BJ (cell line): ENCODE measurements around the gene USP3. TPM values are rescaled to one million over a fixed set of nuclear protein-coding genes. Genes with fewer than 3 reads are reported as not detected.
A peak's percentile ranks its signal among the peaks of the same experiment; 100 is the strongest.

ENCODE experiments used
- CTCF ChIA-PET: fragments of 350-600 bp; formaldehyde crosslinking; extraction: SDS; loops from one replicate; lab custom pipeline; 2021; ENCODE audit warnings: antibody characterized with exemption, inconsistent platforms; lab: Yijun Ruan, JAX
- POLR2A ChIA-PET: fragments of 300-600 bp; sonication (Branson Sonifier 250); formaldehyde crosslinking; extraction: SDS; loops from one replicate; lab custom pipeline; 2021; ENCODE audit warnings: antibody characterized with exemption; lab: Charles Lee
- DNase-seq: peaks from one replicate; pipeline ENCODE4 v3.0.0-alpha.2; 2011; ENCODE audit warnings: low read depth
- H3K27me3 ChIP-seq: 2 replicates; pipeline ENCODE4 v1.6.0; 2011; ENCODE audit warnings: low read length; ENCODE audit not compliant: control insufficient read depth, insufficient read depth
- H3K36me3 ChIP-seq: 2 replicates; pipeline ENCODE4 v1.5.1; 2011; ENCODE audit warnings: low read length; ENCODE audit not compliant: control insufficient read depth, insufficient read depth
- H3K4me3 ChIP-seq: 2 replicates; pipeline ENCODE4 v1.5.1; 2011; ENCODE audit warnings: low read depth, mild to moderate bottlenecking, control low read depth, low read length
- polyA plus RNA-seq: library from polyadenylated mRNA; depleted of rRNA; stranded (reverse); fragments of >200 nt; gene quantifications from 2 replicates; pipeline ENCODE4 v1.2.3, GENCODE V29; 2011
- TF ChIP-seq, protein P1 (sequence below): IDR thresholded peaks from 2 replicates; pipeline ENCODE4 v1.5.1; 2011; ENCODE audit warnings: low read depth, mild to moderate bottlenecking, control low read depth, inconsistent platforms, low read length, moderate library complexity; ENCODE audit not compliant: insufficient read depth

Gene USP3
- polyA plus RNA-seq, 1 experiment: 13.3 TPM

DNA sequence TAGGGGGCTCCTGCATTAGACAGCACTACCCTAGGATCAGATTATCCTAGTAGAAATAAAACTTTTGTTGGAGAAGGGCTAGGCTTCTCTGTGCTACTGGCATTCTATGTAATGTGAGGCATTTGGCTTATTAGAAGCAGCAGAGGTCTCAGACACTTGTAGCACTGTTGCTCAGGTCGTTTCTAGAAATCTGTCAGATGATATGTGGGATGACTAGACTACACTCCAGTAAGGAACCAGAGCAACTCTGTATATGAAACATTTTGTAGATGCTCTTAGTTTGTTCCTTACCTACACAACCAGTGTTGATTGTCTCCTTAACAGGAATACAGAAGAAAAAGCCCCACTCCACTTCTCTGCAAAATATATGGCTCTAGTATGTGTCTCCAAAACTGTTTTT is 70.9 kb downstream of the USP3 start:
- POLR2A ChIA-PET: no interaction called here
- Histone ChIP-seq H3K4me3 (no peak overlapping the region), H3K27me3 (no peaks in the 10 kb centered on the region), H3K36me3 (no peaks in the 10 kb centered on the region)
- CTCF ChIA-PET: no interaction called here
- TF ChIP-seq, protein P1, sequence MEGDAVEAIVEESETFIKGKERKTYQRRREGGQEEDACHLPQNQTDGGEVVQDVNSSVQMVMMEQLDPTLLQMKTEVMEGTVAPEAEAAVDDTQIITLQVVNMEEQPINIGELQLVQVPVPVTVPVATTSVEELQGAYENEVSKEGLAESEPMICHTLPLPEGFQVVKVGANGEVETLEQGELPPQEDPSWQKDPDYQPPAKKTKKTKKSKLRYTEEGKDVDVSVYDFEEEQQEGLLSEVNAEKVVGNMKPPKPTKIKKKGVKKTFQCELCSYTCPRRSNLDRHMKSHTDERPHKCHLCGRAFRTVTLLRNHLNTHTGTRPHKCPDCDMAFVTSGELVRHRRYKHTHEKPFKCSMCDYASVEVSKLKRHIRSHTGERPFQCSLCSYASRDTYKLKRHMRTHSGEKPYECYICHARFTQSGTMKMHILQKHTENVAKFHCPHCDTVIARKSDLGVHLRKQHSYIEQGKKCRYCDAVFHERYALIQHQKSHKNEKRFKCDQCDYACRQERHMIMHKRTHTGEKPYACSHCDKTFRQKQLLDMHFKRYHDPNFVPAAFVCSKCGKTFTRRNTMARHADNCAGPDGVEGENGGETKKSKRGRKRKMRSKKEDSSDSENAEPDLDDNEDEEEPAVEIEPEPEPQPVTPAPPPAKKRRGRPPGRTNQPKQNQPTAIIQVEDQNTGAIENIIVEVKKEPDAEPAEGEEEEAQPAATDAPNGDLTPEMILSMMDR: no peak
- DNase-seq: no peak

DNA sequence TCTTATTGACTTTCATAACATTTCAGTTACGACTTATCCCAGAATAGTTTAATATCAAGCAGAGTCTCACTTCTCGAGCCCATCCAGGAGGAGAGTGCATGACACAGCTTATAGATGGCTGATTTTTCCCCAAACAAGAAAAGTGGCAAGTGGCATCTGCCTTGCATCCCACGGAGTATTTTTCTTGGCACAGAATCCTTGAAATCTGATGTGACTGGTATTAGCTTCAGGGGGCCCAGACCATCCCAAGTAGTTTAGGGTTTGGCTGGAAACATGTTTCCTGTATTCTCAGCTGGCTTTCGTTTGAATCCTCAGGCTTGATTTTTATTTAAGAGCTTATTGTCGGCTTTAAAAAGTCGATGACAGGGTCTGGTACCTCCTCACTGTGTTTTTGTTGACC is 72.0 kb downstream of the USP3 start:
- DNase-seq: no peak
- Histone ChIP-seq H3K36me3 (no peaks in the 10 kb centered on the region), H3K27me3 (no peaks in the 10 kb centered on the region), H3K4me3 (no peak overlapping the region)
- CTCF ChIA-PET: interaction anchor here (1.2 to 1.3 kb wide), 2 partner anchors 14 to 71 kb away, joined by 3 to 4 read pairs; no protein-coding TSS in a partner anchor
- POLR2A ChIA-PET: no interaction called here
- TF ChIP-seq, protein P1: no peak

DNA sequence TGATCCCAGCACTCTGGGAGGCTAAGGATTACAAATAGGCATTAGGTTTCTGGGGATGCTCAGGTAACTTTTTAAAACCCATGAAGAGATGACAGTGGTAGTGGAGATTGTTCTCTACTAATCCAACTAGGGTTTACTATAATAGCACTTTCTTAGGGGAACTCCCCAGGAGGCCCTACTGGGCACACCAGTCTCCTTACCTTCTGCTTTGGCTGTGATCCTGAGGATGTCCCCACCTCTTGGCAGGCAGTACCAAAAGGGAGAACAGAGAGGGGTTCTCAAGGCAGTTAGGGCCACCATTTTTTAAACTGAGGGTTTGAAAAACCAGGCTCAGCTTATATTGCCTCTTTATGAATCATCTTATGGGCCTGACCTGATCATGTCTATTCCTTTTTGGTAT is 77.8 kb downstream of the USP3 start:
- H3K4me3 ChIP-seq: no peak overlapping the region
- H3K36me3 ChIP-seq: no peaks in the 10 kb centered on the region
- no peaks in the 10 kb centered on the region for H3K27me3 ChIP-seq
- CTCF ChIA-PET: no interaction called here
- POLR2A ChIA-PET: no interaction called here
- TF ChIP-seq, protein P1: no peak
- DNase-seq: no peak

DNA sequence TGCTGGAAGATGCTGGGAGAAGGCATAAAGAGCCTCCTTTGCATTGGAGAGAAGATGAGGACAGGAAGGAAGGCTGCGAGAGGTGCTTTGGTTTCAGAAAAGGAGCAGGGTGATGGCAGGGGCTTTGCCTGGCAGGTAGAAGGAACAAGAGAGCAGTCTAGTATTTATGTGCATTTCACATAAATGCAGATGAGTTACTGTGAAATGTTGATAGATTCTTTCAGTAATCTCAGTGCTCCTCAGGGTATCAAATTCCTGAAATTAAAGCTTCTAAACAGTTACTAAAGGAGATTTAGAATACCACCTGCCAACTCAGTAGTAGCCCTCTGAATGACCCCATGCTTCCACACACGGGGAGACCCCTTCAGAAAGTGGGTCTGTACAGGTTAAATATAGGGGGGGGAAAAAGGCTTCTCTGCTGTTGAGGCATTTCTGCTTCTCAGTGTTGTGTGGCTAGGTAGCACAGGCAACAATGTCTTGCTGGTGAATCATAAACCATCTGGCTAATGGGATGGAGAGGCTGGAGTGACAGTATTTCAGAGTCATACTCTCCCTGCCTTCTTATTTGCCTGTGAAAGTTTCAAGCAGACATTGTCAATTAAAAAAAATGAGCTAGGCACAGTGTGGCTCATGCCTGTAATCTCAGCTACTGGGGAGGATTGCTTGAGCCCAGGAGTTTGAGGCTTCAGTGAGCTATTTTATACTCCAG is 78.5 kb downstream of the USP3 start:
- ChIA-PET CTCF (no interaction called here), POLR2A (interaction anchor here (0.6 kb wide), 1 partner anchor 103 kb away, joined by 5 read pairs; no protein-coding TSS in a partner anchor)
- no peak overlapping the region for H3K4me3 ChIP-seq
- peak; percentile 76 for DNase-seq
- no peaks in the 10 kb centered on the region for H3K36me3 ChIP-seq
- H3K27me3 ChIP-seq: no peaks in the 10 kb centered on the region
- TF ChIP-seq, protein P1: no peak

DNA sequence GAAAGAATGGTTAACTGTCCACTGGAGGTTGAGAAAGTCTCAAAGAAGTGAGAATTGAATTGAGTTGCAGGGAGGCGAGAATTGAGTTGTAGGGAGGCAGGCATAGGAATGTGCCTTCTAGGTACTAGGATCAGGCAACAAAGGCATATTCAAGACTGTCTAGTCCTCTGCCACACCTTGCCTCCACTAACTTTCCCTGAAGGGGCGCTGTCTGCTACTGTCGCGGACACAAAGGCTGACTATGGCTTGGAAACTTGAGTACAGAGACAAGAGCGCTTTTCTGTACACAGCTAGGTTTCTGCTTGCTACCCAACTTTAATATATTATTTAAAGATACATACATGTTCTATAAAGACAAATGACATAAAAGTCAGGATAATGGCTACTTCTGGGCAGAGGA is 82.4 kb downstream of the USP3 start:
- ChIA-PET CTCF (no interaction called here), POLR2A (no interaction called here)
- H3K36me3 ChIP-seq: peaks cover 11% of the 10 kb centered on the region
- no peak overlapping the region for H3K4me3 ChIP-seq
- no peaks in the 10 kb centered on the region for H3K27me3 ChIP-seq
- TF ChIP-seq, protein P1: no peak
- no peak for DNase-seq
